ENCODE results near the gene POFUT2.

DNA sequence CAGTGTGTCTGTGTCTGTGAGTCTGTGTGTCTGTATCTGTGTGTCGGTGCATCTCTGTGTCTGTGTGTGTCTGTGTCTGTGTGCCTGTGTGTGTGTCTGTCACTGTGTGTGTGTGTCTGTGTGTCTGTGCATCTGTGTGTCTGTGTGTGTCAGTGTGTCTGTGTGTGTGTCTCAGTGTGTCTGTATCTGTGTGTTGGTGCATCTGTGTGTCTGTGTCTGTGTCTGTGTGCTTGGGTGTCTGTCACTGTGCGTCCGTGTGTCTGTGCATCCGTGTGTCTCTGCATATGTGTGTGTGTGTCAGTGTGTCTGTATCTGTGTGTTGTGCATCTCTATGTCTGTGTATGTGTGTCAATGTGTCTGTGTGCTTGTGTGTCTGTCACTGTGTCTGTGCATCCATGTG lies 44.7 kb upstream of the POFUT2 start:
- TF ChIP-seq, protein P1, sequence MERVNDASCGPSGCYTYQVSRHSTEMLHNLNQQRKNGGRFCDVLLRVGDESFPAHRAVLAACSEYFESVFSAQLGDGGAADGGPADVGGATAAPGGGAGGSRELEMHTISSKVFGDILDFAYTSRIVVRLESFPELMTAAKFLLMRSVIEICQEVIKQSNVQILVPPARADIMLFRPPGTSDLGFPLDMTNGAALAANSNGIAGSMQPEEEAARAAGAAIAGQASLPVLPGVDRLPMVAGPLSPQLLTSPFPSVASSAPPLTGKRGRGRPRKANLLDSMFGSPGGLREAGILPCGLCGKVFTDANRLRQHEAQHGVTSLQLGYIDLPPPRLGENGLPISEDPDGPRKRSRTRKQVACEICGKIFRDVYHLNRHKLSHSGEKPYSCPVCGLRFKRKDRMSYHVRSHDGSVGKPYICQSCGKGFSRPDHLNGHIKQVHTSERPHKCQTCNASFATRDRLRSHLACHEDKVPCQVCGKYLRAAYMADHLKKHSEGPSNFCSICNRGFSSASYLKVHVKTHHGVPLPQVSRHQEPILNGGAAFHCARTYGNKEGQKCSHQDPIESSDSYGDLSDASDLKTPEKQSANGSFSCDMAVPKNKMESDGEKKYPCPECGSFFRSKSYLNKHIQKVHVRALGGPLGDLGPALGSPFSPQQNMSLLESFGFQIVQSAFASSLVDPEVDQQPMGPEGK (CRISPR knock-in tag; IDR thresholded peaks at IDR 0.05; ENCODE audit: borderline replicate concordance) = no peak
- no peak for TF ChIP-seq ARNTL (CRISPR knock-in tag; IDR thresholded peaks at IDR 0.05; ENCODE audit: borderline replicate concordance, low read depth)
- no peak for TF ChIP-seq CSDC2 (CRISPR knock-in tag; IDR thresholded peaks at IDR 0.05)
- TF ChIP-seq, protein P2, sequence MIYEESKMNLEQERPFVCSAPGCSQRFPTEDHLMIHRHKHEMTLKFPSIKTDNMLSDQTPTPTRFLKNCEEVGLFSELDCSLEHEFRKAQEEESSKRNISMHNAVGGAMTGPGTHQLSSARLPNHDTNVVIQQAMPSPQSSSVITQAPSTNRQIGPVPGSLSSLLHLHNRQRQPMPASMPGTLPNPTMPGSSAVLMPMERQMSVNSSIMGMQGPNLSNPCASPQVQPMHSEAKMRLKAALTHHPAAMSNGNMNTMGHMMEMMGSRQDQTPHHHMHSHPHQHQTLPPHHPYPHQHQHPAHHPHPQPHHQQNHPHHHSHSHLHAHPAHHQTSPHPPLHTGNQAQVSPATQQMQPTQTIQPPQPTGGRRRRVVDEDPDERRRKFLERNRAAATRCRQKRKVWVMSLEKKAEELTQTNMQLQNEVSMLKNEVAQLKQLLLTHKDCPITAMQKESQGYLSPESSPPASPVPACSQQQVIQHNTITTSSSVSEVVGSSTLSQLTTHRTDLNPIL (CRISPR knock-in tag; IDR thresholded peaks at IDR 0.05; ENCODE audit: low read depth) = no peak
- no peak for TF ChIP-seq ZFP3 (CRISPR knock-in tag; IDR thresholded peaks at IDR 0.05)
- TF ChIP-seq RARB (CRISPR knock-in tag; IDR thresholded peaks at IDR 0.05) = no peak
- TF ChIP-seq ZFP30 (CRISPR knock-in tag; IDR thresholded peaks at IDR 0.05) = no peak
- TF ChIP-seq, protein P3, sequence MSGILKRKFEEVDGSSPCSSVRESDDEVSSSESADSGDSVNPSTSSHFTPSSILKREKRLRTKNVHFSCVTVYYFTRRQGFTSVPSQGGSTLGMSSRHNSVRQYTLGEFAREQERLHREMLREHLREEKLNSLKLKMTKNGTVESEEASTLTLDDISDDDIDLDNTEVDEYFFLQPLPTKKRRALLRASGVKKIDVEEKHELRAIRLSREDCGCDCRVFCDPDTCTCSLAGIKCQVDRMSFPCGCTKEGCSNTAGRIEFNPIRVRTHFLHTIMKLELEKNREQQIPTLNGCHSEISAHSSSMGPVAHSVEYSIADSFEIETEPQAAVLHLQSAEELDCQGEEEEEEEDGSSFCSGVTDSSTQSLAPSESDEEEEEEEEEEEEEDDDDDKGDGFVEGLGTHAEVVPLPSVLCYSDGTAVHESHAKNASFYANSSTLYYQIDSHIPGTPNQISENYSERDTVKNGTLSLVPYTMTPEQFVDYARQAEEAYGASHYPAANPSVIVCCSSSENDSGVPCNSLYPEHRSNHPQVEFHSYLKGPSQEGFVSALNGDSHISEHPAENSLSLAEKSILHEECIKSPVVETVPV (CRISPR knock-in tag; IDR thresholded peaks at IDR 0.05) = no peak
- TF ChIP-seq ISL1 (CRISPR knock-in tag; IDR thresholded peaks at IDR 0.05) = no peak
- TF ChIP-seq ZNF8 (CRISPR knock-in tag; IDR thresholded peaks at IDR 0.05) = no peak
